Hepatocyte (in vitro differentiated cells): ENCODE measurements around the gene CENPP. TPM values are rescaled to one million over a fixed set of nuclear protein-coding genes. Genes with fewer than 3 reads are reported as not detected.

Experiments used
- DNase-seq: peaks from one replicate; pipeline ENCODE4 v3.0.0-alpha.2; 2016; ENCODE audit warnings: low spot score
- H2AFZ ChIP-seq: fragments of 200-600 bp; sonication (generic); 2 replicates; pipeline ENCODE4 v1.6.0; 2016; ENCODE audit warnings: antibody characterized with exemption, mild to moderate bottlenecking
- H3K27ac ChIP-seq: fragments of 200-600 bp; sonication (generic); 2 replicates; pipeline ENCODE4 v1.5.1; 2016; ENCODE audit warnings: mild to moderate bottlenecking
- H3K27me3 ChIP-seq: fragments of 200-600 bp; sonication (generic); 2 replicates; pipeline ENCODE4 v1.6.1; 2016
- H3K36me3 ChIP-seq: fragments of 200-600 bp; sonication (generic); replicated peaks from 2 replicates; pipeline ENCODE4 v1.5.1; 2016; ENCODE audit warnings: low read depth; ENCODE audit not compliant: insufficient read depth
- H3K4me1 ChIP-seq: fragments of 200-600 bp; sonication (generic); 2 replicates; pipeline ENCODE4 v1.5.1; 2016; ENCODE audit warnings: mild to moderate bottlenecking, moderate library complexity; ENCODE audit not compliant: insufficient read depth
- H3K4me2 ChIP-seq: fragments of 200-600 bp; sonication (generic); 2 replicates; pipeline ENCODE4 v1.6.0; 2016
- H3K4me3 ChIP-seq: fragments of 200-600 bp; sonication (generic); 2 replicates; pipeline ENCODE4 v1.5.1; 2016; ENCODE audit warnings: mild to moderate bottlenecking
- H3K79me2 ChIP-seq: fragments of 200-600 bp; sonication (generic); 2 replicates; pipeline ENCODE4 v1.6.0; 2017; ENCODE audit warnings: mild to moderate bottlenecking
- H3K9me2 ChIP-seq: fragments of 200-600 bp; sonication (generic); replicated peaks from 2 replicates; pipeline ENCODE4 v1.6.0; 2017; ENCODE audit warnings: mild to moderate bottlenecking; ENCODE audit not compliant: insufficient read depth
- H3K9me3 ChIP-seq: fragments of 200-600 bp; sonication (generic); 2 replicates; pipeline ENCODE4 v1.5.1; 2016; ENCODE audit warnings: low read depth, mild to moderate bottlenecking
- H4K20me1 ChIP-seq: fragments of 200-600 bp; sonication (generic); 2 replicates; pipeline ENCODE4 v1.6.0; 2016; ENCODE audit warnings: mild to moderate bottlenecking; ENCODE audit not compliant: insufficient read depth, poor library complexity, severe bottlenecking
- EZH2 ChIP-seq: fragments of 200-600 bp; sonication (generic); IDR thresholded peaks from 2 replicates; pipeline ENCODE4 v1.6.1; 2016; ENCODE audit warnings: antibody characterized with exemption, mild to moderate bottlenecking, borderline replicate concordance
- EZH2phosphoT487 ChIP-seq: fragments of 200-600 bp; sonication (generic); IDR thresholded peaks from one replicate; pipeline ENCODE4 v1.6.1; 2018; ENCODE audit warnings: antibody characterized with exemption, mild to moderate bottlenecking, low read depth, moderate library complexity; ENCODE audit not compliant: unreplicated experiment, severe bottlenecking
- WGBS: methylation state at CpG from one replicate; pipeline ENCODE4 v1.1.6; 2016; ENCODE audit warnings: low lambda C conversion rate; ENCODE audit errors: missing lambda C conversion rate; 5-methylcytosine and 5-hydroxymethylcytosine counted together
- polyA plus RNA-seq: library from polyadenylated mRNA; unstranded; fragments of >200 nt; fragmentation: Nextera tagmentation; extraction: Ambion mirVana; gene quantifications from 2 replicates; pipeline ENCODE4 v1.2.1, GENCODE V29; 2016
- total RNA-seq: library from RNA; depleted of rRNA; stranded (reverse); fragments of >200 nt; gene quantifications from 2 replicates; pipeline ENCODE4 v1.2.3, GENCODE V29; 2014
- TF ChIP-seq, protein P1 (sequence below): fragments of 200-600 bp; sonication (generic); IDR thresholded peaks from 2 replicates; pipeline ENCODE4 v1.5.1; 2016; ENCODE audit warnings: antibody characterized with exemption, mild to moderate bottlenecking; ENCODE audit not compliant: poor library complexity

CENPP gene
- total and polyA plus RNA-seq, 2 experiments from 2014 or later = 5.1 to 5.9 TPM

- Histone ChIP-seq H3K4me1 (peaks cover 3% of the 10 kb centered on the region), H2AFZ (no peak overlapping the region), H3K79me2 (no peaks in the 10 kb centered on the region), H4K20me1 (no peaks in the 10 kb centered on the region), H3K9me3 (no peaks in the 10 kb centered on the region), H3K27me3 (no peaks in the 10 kb centered on the region), H3K9me2 (no peaks in the 10 kb centered on the region), H3K4me3 (no peak overlapping the region), H3K36me3 (no peaks in the 10 kb centered on the region), H3K4me2 (no peak overlapping the region), H3K27ac (no peak overlapping the region)
- TF ChIP-seq, protein P1, sequence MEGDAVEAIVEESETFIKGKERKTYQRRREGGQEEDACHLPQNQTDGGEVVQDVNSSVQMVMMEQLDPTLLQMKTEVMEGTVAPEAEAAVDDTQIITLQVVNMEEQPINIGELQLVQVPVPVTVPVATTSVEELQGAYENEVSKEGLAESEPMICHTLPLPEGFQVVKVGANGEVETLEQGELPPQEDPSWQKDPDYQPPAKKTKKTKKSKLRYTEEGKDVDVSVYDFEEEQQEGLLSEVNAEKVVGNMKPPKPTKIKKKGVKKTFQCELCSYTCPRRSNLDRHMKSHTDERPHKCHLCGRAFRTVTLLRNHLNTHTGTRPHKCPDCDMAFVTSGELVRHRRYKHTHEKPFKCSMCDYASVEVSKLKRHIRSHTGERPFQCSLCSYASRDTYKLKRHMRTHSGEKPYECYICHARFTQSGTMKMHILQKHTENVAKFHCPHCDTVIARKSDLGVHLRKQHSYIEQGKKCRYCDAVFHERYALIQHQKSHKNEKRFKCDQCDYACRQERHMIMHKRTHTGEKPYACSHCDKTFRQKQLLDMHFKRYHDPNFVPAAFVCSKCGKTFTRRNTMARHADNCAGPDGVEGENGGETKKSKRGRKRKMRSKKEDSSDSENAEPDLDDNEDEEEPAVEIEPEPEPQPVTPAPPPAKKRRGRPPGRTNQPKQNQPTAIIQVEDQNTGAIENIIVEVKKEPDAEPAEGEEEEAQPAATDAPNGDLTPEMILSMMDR = no peak
- TF ChIP-seq EZH2phosphoT487 = no peak
- no peak for DNase-seq
- 91% methylated on average over 1 of the region's 1 CpG for WGBS
Measured at GRCh38 chr9:92414566-92414965, 88.8 kb downstream of the CENPP start.

- no peaks in the 10 kb centered on the region for H3K79me2 ChIP-seq
- H4K20me1 ChIP-seq = no peaks in the 10 kb centered on the region
- H3K9me2 ChIP-seq = no peaks in the 10 kb centered on the region
- no peak overlapping the region for H3K27ac ChIP-seq
- H3K4me2 ChIP-seq = no peak overlapping the region
- TF ChIP-seq, protein P1 = no peak
- TF ChIP-seq EZH2phosphoT487 = no peak
- H3K4me3 ChIP-seq = no peak overlapping the region
- no peaks in the 10 kb centered on the region for H3K27me3 ChIP-seq
- 90% methylated on average over 2 of the region's 2 CpGs for WGBS
- no peak for DNase-seq
- H3K9me3 ChIP-seq = no peaks in the 10 kb centered on the region
- no peaks in the 10 kb centered on the region for H3K36me3 ChIP-seq
- H3K4me1 ChIP-seq = peaks cover 8% of the 10 kb centered on the region
- no peak overlapping the region for H2AFZ ChIP-seq
Measured at GRCh38 chr9:92422611-92423338, 97.0 kb downstream of the CENPP start.

GRCh38 chr9:92423612-92424011 is 97.9 kb downstream of the CENPP start:
- H3K27me3 ChIP-seq = no peaks in the 10 kb centered on the region
- DNase-seq = no peak
- H3K9me2 ChIP-seq = no peaks in the 10 kb centered on the region
- no peaks in the 10 kb centered on the region for H3K79me2 ChIP-seq
- H3K9me3 ChIP-seq = no peaks in the 10 kb centered on the region
- TF ChIP-seq EZH2phosphoT487 = no peak
- TF ChIP-seq, protein P1 = no peak
- no peak for TF ChIP-seq EZH2
- no peaks in the 10 kb centered on the region for H3K36me3 ChIP-seq
- no peaks in the 10 kb centered on the region for H4K20me1 ChIP-seq
- no peak overlapping the region for H2AFZ ChIP-seq
- no peak overlapping the region for H3K4me3 ChIP-seq
- H3K4me1 ChIP-seq = peaks cover 8% of the 10 kb centered on the region
- H3K27ac ChIP-seq = peak overlapping the region; percentile 48
- 73% methylated on average over 2 of the region's 2 CpGs for WGBS
- no peak overlapping the region for H3K4me2 ChIP-seq
